ENCODE results near the gene ARVCF.

DNA sequence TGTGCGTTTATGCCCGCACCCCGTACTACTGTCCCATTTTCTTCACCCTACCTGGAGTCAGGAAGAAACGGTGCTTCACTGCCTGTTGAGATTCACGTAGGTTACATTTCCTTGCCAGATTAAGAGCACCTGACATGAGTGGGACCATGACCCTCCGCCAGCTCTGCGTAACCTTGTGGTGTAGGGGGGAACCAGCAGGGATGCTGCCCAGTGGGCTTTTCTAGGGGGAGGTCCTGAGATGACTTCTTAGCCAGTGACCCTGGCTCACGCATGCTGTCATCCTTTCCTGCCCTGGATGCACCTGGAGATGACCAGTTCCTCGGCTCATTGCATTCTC is 967 bp upstream of the ARVCF start:
- TF ChIP-seq, protein P1, sequence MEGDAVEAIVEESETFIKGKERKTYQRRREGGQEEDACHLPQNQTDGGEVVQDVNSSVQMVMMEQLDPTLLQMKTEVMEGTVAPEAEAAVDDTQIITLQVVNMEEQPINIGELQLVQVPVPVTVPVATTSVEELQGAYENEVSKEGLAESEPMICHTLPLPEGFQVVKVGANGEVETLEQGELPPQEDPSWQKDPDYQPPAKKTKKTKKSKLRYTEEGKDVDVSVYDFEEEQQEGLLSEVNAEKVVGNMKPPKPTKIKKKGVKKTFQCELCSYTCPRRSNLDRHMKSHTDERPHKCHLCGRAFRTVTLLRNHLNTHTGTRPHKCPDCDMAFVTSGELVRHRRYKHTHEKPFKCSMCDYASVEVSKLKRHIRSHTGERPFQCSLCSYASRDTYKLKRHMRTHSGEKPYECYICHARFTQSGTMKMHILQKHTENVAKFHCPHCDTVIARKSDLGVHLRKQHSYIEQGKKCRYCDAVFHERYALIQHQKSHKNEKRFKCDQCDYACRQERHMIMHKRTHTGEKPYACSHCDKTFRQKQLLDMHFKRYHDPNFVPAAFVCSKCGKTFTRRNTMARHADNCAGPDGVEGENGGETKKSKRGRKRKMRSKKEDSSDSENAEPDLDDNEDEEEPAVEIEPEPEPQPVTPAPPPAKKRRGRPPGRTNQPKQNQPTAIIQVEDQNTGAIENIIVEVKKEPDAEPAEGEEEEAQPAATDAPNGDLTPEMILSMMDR (IDR thresholded peaks at IDR 0.05), result no peak
- no peak for TF ChIP-seq POLR2A (IDR thresholded peaks at IDR 0.05)
- no peak for TF ChIP-seq POLR2AphosphoS5 (IDR thresholded peaks at IDR 0.05)
